T follicular helper cell (primary cell): Measurements from ENCODE around the gene MYPN.
A peak's percentile ranks its signal among the peaks of the same experiment; 100 is the strongest.
"Not testable (repeated sequence)": the region's sequence is repeated elsewhere in the genome, so short reads cannot be mapped to it uniquely, and the experiment has no call there.

ENCODE experiments used
- DNase-seq: peaks from one replicate; pipeline ENCODE4 v3.0.0-alpha.2; 2020; ENCODE audit warnings: low read depth
- total RNA-seq, 2 experiments: gene quantifications; one replicate each; lab custom pipeline; 2026; lab: John Stamatoyannopoulos, UW

MYPN gene, protein sequence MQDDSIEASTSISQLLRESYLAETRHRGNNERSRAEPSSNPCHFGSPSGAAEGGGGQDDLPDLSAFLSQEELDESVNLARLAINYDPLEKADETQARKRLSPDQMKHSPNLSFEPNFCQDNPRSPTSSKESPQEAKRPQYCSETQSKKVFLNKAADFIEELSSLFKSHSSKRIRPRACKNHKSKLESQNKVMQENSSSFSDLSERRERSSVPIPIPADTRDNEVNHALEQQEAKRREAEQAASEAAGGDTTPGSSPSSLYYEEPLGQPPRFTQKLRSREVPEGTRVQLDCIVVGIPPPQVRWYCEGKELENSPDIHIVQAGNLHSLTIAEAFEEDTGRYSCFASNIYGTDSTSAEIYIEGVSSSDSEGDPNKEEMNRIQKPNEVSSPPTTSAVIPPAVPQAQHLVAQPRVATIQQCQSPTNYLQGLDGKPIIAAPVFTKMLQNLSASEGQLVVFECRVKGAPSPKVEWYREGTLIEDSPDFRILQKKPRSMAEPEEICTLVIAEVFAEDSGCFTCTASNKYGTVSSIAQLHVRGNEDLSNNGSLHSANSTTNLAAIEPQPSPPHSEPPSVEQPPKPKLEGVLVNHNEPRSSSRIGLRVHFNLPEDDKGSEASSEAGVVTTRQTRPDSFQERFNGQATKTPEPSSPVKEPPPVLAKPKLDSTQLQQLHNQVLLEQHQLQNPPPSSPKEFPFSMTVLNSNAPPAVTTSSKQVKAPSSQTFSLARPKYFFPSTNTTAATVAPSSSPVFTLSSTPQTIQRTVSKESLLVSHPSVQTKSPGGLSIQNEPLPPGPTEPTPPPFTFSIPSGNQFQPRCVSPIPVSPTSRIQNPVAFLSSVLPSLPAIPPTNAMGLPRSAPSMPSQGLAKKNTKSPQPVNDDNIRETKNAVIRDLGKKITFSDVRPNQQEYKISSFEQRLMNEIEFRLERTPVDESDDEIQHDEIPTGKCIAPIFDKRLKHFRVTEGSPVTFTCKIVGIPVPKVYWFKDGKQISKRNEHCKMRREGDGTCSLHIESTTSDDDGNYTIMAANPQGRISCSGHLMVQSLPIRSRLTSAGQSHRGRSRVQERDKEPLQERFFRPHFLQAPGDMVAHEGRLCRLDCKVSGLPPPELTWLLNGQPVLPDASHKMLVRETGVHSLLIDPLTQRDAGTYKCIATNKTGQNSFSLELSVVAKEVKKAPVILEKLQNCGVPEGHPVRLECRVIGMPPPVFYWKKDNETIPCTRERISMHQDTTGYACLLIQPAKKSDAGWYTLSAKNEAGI (N-terminal part only)
- 0 reads per million in 2 experiments for total RNA-seq

DNA sequence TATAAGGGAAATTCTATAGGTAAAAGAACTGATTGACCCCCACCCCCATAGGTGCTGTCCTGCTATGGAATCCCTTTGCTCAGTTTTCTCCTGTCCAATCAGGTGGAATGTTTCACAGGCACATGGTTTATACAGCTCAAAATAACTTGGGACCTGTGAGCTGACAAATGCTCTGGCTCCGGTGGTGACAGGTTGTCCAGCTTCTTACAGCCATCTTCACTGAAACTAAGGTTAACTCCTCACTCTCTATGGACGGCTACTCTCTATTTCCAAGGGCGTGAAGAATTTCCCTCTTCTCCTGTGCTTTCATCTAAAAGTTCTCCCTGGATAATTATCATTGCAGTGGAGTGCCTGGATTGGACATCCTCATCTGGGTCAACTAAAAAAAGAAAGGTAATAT is at the start of gene MYPN:
Gene MYPN (plus strand): TSS at position 158 of the 400 bp plus-strand sequence. CDS start 11,951 bp downstream, outside the sequence.
- DNase-seq = no peak

DNA sequence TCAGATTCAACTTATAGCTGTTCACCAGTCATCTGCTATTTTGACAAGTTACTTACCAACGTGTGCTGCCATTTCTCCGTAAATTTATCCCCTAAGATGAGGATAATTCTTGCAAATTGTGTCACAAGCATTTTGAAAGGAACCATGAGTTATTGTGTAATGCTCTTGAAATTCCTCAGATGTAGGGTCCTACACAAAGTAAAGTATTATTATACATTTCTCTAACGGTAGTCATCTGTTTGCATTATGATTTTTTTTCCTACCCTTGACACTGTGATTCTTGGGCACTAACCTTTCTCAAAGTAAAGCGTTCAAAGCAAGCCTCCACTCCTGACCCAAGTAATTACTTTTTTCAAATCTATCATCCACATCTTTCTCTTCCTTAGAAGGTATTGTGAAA is 42.3 kb upstream of the MYPN start:
- no peak for DNase-seq

DNA sequence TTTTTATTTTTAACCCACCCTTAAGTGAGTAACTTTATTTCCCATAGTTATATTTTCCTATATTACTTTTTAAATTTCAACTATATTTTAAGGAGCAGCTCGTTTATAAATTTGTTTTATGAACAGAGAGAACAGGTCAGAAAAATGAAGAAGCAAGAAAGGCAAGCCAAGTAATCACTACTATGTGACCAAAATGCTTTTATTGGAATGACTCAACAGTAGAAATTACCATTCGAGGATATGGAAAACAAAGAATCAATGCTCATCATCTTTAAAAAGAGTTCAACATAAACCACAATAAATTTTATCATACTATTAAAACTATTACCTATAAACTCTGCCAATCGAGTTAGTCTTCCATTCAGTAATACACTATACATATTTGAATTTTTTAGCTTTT is 41.8 kb upstream of the MYPN start:
- no peak for DNase-seq

DNA sequence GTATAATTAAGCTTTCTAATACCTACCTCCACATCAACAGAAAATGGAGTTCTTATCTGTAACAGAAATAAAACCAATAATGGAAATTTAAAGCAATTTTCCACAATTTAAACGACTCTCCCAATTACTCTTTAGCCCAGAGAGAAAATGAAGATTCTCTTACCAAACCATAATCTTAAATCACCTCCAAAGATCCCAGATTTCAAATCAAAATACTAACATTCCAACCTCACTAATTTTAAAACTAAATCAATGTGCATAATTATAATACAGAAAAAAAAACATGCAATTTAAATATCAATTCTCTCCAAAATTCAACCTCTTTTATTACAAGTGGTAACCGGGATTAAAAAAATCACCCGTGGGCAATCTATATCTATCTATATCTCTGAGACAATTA is 35.7 kb upstream of the MYPN start:
- no peak for DNase-seq

DNA sequence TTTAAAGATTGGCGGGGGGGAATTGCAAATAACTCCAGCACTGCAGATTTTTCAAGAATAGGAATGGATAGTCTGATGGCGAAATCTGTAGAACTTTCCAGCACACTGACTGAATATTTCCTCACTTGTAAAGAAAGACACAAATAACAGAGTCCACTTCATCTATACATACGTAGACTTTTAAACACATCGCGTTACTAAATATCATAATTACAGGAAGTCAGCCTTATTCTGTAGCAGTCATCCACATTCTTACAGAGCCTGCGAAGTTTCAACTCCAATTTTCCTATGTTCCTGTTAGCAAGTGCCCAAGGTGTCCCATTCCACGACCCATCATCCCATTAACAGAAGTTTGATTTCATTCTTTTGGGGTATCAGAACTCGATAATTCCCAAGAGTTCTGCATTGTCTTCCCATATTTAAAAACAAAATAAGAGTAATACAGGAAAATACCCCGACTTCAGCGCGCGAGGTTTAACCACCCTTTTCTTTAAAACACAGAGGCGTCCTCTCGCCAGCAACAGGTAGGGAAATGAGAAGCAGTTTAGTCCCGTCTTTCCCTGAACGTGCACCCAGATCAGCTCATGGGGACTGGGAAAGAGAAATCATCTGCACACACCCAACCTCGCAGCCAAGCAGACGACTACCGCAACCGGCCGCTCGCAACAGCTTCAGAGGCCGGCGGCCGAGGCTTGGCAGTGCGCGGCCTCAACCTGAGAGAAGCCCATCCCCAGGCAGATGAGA is 35.1 kb upstream of the MYPN start:
- no peak for DNase-seq

DNA sequence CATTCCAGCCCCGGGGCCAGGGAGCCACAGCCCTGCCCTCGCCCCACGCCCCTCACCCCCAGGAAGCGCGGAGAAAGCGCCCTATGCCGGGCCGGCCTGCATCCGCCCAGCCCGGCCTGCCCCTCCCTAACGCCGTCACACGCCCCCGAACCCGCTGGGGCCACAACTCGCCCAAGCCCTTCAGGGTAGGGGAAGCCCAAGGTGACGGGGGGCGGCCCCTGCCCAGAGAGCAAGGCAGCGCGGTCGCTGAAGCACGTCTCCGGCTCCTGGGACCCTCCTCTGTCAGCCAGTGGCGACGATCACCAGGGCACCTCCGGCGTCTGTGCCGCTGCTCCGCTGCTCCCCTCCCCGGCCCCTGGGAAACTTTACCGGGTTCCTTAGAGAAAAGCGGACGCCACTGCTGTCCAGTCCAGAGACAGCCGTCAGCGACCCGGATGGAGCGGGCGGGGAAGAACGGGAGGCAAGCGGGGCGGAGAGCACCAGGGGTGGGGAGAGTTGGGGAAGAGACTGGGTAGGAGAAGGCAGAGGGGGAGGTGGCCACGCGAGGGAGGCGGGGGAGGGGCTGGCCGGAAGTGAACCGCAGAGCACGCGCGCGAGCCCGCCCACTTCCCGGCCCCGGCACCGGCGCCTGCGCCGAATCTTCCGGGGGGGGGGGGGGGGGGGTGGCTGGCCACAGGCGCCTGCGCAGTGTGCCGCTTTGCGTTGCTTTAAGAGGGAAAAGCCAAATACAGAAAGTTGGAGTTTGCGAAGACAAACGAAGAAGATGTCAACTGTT is 34.3 kb upstream of the MYPN start, which contains the start of gene HERC4:
Gene HERC4 (minus strand): TSS at position 509 of the 775 bp plus-strand sequence. CDS start 2,175 bp downstream, outside the sequence.
- peak; percentile 87 for DNase-seq

DNA sequence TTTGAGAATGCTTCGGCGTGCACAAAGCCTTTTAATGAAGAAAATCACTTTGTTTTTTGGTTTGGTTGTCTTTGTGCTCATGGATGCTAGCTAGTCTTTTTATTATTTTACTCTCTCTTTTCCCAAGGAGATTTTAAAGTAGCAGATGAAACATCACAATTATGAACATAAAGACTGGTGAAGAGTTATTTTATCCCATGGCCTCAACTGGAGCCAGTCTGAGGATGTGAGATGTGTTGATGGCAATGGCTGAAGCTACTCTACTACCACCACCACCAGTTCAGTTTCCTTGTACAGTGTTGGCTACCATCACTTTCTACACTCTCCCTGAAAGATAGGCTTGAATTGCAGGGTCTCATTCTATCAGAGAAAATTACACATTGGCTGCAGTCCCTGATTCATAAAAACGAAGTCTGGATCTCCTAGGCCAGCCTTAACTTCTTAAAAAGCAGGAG is 33.7 kb upstream of the MYPN start:
- no peak for DNase-seq

DNA sequence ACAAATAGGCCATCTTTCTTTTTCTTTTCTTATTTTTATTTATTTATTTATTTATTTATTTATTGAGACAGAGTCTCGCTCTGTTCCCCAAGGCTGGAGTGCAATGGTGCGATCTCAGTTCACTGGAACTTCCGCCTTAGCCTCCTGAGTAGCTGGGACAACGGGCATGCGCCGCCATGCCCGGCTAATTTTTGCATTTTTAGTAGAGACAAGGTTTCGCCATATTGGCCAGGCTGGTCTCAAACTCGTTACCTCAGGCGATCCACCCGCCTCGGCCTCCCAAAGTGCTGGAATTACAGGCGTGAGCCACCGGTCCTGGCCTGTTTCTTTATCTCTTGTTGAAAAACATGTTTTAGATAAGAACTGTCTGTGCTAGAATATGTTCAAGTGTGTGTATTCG is 33.2 kb upstream of the MYPN start:
- DNase-seq = not testable (repeated sequence)

DNA sequence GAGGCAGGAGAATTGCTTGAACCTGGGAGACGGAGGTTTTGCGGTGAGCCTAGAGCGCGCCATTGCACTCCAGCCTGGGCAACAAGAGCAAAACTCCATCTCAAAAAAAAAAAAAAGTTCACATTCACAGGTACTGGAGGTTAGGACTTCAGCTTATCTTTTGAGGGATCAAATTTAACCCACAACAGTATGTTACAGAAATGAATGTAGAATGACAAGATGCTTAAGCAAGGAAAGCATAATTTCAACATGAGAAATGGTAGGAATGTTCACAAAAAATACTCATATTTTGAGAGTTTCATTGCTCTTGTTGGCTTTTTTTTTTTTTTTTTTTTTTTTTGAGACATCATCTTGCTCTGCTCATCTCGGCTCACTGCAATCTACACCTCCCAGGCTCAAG is 32.3 kb upstream of the MYPN start:
- no peak for DNase-seq

DNA sequence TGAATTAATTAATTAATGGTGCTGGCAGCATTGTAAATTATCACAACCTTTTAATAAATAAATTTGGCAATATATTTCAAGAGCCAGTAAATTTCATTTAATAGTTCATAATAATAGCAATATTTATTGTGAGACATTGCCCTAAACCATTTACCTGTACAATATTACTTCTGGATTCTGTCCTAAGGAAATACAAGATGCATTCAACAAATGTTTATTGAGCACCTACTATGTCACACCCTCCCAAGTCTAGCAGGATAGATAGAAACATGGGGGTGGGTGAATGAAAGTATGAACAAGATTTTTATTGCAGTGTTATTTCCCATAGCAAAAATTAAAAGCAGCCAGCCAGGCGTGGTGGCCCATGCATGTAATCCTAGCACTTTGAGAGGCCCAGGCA is 29.9 kb upstream of the MYPN start:
- DNase-seq = no peak

DNA sequence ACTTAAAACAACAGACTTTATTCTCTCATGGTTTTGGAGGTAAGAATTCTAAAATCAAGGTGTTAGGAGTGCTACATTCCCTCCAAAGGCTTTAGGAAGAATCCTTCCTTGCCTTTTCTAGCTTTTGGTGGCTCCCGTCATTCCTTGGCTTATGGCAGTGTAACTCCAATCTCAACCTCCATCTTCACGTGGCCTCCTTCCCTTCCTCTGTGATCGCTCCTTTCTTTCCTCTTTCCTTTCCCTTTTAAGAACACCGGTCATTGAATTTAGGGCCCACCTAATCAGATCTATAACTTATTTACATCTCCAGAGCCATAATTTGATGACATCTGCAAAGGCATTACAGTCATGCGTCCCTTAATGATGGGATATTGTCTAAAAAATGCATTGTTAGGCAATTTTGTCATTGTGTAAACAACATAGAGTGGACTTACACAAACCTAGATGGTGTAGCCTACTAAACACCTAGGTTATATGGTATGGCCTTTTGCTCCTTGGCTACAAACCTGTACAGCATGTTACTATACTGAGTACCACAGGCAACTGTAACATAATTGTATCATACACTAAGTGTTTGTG is 28.3 kb upstream of the MYPN start:
- DNase-seq = no peak

DNA sequence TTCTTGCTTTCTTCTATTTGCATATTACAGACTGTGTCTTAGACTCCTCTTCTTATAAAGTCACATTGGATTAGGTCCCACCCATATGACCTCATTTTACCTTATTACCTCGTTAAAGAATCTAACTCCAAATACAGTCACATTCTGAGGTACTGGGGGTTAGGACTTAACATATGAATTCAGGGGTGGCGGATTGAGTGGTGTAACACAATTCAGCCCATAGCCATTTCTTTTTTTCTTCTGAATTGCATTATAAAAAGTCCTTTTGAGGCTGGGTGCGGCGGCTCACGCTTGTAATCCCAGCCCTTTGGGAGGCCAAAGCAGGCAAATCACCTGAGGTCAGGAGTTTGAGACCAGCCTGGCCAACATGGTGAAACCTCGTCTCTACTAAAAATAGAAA is 27.4 kb upstream of the MYPN start:
- no peak for DNase-seq

DNA sequence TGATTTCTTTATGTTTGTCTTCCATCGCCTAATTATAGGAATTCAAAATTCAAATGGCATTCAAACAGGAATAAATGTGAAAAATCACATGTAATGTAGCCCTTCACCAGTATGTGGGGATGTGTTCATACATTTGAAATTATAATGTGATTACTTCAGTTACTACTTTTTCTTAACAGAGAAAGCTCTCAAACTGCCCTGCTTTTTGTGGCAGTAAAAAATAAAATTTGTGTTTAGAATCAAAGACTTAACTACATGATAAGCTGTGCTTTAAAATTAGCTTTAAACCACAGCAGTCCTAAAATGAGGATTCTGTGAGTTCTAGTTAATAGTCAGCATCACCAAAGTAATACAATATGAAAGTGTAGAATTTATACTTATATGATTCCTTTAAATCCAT is 26.4 kb upstream of the MYPN start:
- DNase-seq = no peak

DNA sequence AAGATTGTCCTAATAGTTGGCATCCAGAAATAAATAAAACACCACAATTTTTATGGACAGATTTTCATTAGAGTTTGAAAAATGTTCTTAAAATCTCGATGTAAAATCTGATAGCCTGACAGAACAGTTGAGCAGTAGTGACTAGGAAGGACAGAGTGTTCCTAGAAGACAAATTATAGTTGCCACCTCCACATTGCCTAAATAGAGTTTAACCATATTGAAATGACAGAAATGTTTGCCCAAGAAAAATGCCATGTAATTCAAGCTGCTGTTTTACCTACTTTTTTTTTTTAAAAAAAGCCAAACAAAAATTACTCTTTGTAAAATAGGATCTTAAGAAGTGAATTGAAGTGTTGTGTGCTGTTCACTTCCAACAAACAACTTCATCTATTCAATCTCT is 25.3 kb upstream of the MYPN start:
- DNase-seq = no peak

DNA sequence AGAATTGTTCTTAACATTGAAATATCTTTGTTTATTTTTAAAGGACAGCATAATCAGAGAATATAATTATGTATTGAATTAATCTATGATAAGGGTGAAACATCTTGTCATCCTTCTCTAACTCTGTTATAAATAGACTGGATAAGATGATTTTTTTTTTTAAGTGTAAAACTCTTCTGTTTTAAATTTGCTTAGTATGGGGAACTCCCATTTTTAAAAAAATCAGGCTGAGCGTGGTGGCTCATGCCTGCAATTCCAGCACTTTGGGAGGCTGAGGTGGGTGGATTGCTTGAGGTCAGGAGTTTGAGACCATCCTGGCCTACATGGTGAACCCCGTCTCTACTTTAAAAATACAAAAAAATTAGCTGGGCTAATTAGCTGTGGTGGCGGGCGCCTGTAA is 24.8 kb upstream of the MYPN start:
- DNase-seq = no peak

DNA sequence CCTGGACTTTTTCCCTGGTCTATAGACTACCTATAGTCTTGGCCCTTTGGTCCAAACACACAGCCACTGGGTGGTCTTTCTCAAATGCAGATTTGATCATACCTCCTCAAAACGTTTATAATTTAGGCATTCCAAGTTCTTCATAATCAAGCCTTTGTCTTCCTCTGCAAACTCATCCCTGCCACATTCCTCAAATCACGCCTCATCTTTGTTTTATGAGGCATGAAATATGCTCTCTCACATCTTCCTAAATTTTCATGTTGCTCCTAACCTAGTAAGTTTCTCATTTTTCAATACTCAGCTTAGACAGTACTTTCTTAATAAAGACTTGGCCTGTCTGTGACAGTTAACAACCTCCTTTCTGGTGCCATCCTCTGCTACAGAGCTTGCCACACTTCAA is 23.3 kb upstream of the MYPN start:
- DNase-seq = no peak

DNA sequence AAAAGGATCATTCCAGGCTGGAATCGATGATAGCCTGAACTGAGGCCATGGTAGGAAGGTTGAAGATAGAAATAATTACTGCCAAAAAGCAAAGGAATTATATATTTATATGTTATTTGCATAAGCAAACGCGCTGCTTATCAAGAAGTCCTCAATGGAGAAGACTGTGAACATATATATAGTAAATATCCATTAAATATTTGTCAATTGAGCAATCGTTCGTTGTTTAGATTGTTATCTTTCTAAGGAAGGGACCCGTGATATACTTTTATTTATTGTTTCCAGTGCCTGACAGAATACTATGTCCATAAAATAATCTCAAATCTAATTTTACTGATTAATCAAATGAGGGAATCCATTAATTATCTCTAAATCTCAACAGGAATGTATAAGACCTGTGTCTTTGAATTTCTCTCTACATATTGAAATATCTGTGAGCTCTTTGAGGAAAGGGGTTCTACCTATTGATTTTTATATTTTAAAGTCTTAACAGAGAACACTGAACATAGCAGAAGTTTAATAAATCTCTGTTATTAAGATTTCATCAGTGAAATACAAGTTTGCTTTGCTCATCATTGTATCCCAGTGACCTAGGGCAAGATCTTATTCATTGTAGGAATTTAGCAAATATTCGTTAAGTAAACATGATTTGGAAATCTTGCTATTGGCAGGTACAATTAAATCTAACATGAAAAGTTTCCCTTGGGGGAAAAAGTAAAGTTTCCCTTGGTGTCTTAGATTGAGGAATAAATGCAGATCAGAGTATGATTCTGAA is 22.2 kb upstream of the MYPN start:
- no peak for DNase-seq

DNA sequence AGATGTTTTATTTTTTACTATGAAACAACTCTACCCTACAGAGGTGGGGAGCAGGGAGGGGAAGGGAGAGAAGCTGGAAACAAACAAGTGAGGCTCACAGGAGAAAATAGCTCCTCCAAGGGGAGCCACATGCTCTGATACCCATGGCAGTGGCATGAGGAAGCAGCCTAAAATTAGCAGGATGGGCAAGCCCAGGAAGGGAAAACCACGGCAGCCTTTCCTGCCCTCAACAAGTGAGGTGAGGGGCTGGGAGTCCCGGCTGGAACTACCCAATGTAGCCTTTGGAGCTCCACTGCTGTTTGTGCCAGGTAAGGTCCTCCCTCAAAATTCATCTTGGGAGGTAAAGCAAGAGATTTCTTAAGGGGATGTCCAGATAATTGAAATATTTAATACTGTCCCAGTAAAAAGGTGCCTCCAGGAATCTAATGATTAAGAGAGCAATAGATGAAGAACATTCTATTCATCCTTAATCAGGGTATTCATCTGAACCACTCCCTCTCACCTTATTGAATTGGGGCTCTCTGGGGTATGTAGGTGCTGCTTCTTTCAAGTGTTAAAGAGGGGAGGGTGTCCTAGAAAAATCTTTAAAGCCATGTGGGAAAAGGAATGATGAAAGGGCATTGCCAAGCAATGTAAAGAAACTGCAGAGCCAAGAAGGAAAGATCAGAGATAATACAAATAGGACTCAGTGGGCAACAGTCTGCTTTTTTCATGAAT is 21.4 kb upstream of the MYPN start:
- no peak for DNase-seq

DNA sequence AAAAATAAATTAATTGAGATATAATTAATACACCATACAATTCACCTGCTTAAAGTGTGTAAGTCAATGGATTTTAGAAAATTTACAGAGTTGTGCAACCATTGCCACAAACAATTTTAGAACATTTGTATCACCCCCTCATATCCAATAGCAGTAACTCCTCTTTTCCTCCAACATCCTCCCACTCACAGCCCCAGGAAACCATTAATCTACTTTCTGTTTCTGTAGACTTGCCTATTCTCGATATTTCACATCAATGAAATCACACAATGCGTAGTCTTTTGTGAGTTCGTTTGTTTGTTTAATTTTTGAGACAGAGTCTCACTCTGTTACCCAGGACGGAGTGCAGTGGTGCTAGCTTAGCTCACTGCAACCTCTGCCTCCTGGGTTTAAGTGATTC is 20.5 kb upstream of the MYPN start:
- DNase-seq = no peak
